ENCODE results near the gene NGB.

NGB gene

GRCh38 chr14:77231721-77232120 is 39.3 kb downstream of the NGB start:
- DNase-seq (ENCODE audit: low read depth in 2 of 2), result no peak

DNA sequence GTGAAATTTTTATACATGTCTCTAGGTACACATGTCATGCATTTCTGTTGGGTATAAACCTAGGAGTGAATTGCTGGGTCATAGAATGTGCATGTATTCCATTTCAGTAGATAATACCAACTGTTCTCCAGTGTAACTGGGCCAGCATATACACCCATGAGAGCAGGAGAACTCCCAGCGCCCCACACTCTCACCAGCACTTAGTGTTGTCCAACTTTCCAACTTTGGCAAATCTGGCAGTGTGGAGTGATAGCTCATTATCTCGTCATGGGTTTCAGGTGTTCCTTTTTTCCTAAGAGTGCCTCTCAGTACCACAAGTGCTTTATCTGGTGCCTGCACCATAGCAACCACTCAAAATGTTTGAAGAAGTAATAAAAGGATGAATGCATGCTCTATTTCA is 40.1 kb downstream of the NGB start:
- no peak for DNase-seq (ENCODE audit: low read depth in 2 of 2)

- DNase-seq (ENCODE audit: low read depth in 2 of 2), result no peak
These were observed 43.0 kb downstream of the NGB start for GRCh38 chr14:77228056-77228455.

GRCh38 chr14:77225892-77226557 is 45.0 kb downstream of the NGB start:
- DNase-seq (ENCODE audit: low read depth in 2 of 2), result no peak

DNA sequence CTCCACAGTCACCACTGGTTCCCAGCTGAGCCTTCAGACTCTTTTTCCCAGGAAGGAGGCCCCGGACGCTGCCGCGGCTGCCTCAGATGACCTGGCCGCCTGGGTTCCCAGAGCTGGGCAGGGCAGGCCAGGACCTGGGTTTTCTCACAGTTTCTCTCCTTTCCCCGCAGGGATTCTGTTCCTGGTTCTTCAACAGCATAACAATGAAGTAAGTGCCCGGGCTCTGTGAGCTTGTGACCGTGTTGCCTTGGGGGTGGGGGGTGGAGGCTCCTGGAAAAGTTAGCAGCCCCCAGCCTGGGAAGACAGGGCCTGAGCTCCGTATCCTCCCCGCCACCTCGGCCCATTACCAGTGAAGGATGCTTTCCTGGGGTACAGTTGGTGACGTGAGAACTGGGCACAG is 45.8 kb downstream of the NGB start:
- DNase-seq (ENCODE audit: low read depth in 2 of 2), result no peak

DNA sequence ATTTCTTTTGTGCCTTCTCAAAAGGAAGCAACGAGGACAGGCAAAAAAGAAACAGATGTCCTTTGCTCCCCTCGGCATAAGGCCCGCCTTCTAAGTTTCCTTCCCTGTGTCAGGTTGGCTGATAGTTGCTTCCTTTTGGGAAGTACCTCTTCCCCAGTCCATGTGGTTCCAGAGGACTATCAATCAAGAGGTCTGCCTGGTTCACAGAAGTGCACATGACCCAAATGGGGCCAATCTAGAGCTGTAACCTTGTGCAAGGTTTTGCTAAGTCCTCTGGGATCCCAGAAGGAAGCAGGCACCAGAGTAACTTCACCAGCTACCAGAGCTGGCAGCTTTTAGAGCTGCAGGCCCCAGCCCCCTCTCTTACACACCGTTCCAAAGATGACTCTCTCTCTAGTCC is 46.8 kb downstream of the NGB start:
- DNase-seq (ENCODE audit: low read depth in 2 of 2), result no peak

DNA sequence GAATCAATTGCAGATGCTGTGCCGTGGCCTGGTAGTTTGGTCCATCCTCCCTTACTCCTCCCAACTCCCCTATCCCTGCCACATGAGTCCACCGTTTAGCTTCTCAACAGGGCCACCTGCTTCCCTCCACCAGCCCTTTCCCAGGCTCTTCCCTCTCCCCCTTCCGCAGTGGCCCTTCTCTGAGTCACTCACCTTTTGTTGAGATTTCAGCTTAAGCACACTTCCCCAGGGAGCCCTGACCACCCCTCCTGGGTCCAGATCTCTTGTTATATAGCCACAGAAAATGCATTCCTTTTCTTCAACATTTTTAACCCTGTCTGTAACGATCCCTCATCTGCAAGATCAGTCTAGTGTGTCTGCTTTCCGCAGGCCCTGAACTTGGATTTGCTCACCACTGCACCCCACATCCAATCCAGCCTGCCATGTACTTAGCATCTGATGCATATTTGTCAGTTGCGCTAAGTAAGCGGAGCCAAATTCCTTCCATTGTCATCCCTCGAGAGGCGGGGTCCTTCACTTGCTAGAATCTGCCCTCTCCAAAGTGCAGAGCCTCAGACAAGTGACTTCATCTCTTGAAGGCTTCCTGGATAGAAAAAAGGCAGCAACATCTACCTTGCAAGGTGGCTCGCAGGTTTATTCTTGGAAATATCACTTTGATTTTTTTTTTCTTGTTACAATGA is 48.3 kb downstream of the NGB start:
- DNase-seq (ENCODE audit: low read depth in 2 of 2), result no peak

DNA sequence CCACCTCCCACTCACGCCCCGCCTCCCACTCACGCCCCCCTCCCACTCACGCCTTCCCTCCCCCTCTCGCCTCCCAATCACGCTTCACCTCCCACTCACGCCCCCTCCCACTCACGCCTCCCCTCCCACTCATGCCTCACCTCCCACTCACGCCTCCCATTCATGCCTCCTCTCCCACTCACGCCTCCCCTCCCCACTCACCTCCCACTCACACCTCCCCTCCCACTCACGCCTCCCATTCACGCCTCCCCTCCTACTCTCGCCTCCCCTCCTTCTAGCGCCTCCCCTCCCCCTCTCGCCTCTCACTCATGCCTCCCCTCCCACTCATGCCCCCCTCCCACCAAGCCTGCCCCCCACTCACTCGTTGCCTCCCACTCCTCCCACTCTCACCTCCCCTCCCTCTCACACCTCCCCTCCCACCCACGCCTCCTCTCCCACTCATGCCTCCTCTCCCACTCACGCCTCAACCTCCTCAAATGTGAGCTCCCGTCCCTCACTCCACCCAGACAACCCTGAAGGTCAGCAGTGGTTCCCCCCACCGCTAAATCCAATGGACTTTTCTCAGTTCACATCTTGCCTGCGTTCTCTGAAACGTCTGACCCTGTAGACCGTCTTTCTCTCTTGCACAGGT is 49.6 kb downstream of the NGB start:
- no peak for DNase-seq (ENCODE audit: low read depth in 2 of 2)

- DNase-seq (ENCODE audit: low read depth in 2 of 2), result no peak
These were observed 50.6 kb downstream of the NGB start for GRCh38 chr14:77220246-77221017.

GRCh38 chr14:77219591-77219990 is 51.4 kb downstream of the NGB start:
- DNase-seq (ENCODE audit: low read depth in 2 of 2), result no peak

DNA sequence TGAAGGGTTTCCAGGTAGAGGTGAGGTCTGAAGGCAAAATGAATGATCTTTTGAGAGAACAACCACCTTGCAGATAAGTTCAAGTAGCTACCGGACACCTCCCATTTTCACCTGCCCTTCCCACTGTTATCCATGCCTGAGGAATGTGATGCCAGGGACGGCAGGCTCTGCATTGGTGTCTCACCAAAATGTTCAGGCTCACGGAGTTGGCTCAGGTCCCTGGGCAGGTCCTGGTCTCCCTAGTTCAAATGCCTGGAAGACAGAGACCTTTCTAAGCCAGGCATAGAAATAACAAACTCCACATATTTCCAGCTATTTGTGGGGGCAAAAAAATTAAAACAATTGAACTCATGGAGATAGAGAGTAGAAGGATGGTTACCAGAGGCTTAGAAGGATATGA is 53.5 kb downstream of the NGB start:
- DNase-seq (ENCODE audit: low read depth in 2 of 2), result no peak

Data from activated CD4-positive, alpha-beta T cell treated with anti-CD3 and anti-CD28 coated beads for 24 hours (primary cell).